ENCODE measurements around the gene TAP1. TPM values are rescaled to one million over a fixed set of nuclear protein-coding genes. Genes with fewer than 3 reads are reported as not detected.

The TAP1 gene
- polyA plus RNA-seq, 2 donors: 29.3 to 34.2 TPM

DNA sequence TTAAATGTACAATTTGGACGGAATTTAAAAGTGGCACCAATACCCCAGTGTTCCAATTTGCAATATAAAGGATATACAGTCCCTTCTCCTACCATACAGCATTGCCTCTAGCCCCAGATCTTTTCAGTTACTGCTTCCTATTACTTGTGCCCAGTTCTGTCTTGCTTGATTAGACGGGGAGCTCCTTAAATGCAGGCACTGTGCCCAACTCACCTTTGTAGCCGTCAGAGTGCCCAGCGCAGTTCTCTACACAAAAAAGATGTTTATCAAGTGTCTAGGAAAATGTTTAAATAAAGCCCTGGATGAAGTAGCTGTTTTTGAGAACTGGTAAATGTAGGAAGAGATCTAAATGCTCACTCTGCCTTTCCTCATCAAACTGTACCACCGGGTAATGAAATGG lies 22.6 kb downstream of the TAP1 start:
- no peak overlapping the region for H3K4me3 ChIP-seq (ENCODE audit: low read depth in 1 of 2, low read length in 2 of 2)
- no peaks in the 10 kb centered on the region for H3K9me3 ChIP-seq (ENCODE audit: control insufficient read depth in 2 of 2, insufficient read depth in 1 of 2, low read depth in 1 of 2, low read length in 1 of 2)
- 64 to 71% methylated on average over 5 of the region's 5 CpGs for WGBS, 2 donors
- H3K27me3 ChIP-seq (ENCODE audit: control insufficient read depth in 1 of 2, insufficient read depth in 2 of 2, low read length in 2 of 2): no peaks in the 10 kb centered on the region
- peaks cover 11 to 37% of the 10 kb centered on the region in 2 donors for H3K36me3 ChIP-seq (ENCODE audit: control insufficient read depth in 2 of 2, insufficient read depth in 2 of 2, low read length in 1 of 2)
- H3K4me1 ChIP-seq (ENCODE audit: control insufficient read depth in 2 of 2, insufficient read depth in 2 of 2, low read length in 1 of 2): no peaks in the 10 kb centered on the region
- H3K27ac ChIP-seq (ENCODE audit: low read depth in 2 of 2, low read length in 1 of 2): no peak overlapping the region

DNA sequence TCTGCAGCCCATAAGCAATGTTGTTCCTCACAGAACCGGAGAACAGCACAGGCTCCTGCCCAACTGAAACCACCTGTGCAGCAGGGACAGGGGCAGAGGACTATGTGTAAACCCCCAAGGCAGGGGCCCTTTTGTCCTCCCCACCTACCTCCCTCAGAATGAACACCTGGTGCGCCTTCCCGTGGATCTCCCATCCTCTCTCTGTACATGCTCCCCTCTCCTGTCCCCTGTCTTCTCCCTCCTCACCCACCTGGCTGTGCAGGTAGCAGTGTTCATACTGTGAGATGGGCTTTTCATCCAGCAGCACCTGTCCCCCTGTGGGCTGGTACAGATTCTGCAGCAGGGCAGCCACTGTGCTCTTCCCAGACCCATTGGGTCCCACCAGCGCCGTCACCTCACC lies 23.5 kb downstream of the TAP1 start:
- no peak overlapping the region for H3K4me3 ChIP-seq (ENCODE audit: low read depth in 1 of 2, low read length in 2 of 2)
- H3K27me3 ChIP-seq (ENCODE audit: control insufficient read depth in 1 of 2, insufficient read depth in 2 of 2, low read length in 2 of 2): no peaks in the 10 kb centered on the region
- H3K9me3 ChIP-seq (ENCODE audit: control insufficient read depth in 2 of 2, insufficient read depth in 1 of 2, low read depth in 1 of 2, low read length in 1 of 2): no peaks in the 10 kb centered on the region
- no peaks in the 10 kb centered on the region for H3K4me1 ChIP-seq (ENCODE audit: control insufficient read depth in 2 of 2, insufficient read depth in 2 of 2, low read length in 1 of 2)
- H3K27ac ChIP-seq (ENCODE audit: low read depth in 2 of 2, low read length in 1 of 2): no peak overlapping the region
- H3K36me3 ChIP-seq (ENCODE audit: control insufficient read depth in 2 of 2, insufficient read depth in 2 of 2, low read length in 1 of 2): peaks cover 11 to 30% of the 10 kb centered on the region in 2 donors
- WGBS, 2 donors: 97 to 100% methylated on average over 5 of the region's 5 CpGs

DNA sequence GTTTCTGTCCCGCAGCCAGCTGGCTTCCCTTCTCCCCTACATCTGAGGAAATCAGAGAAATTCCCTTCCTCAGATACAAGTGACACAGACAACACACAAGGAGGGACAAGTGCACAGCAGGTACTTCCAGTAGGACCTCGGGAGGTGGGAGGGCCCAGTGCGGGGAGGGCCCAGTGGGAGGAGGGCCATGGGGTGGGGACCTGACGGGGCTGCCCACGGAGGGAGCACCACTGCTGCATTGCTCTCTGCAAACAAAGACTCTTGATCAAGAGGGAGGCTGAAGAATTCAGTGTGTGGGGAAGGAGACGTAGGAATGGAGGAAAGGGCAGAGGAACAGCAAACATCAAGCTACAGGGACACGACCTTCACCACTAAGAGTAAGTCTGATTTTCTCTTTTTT lies 24.0 kb downstream of the TAP1 start:
- Histone ChIP-seq H3K4me1 (ENCODE audit: control insufficient read depth in 2 of 2, insufficient read depth in 2 of 2, low read length in 1 of 2) (no peaks in the 10 kb centered on the region), H3K27me3 (ENCODE audit: control insufficient read depth in 1 of 2, insufficient read depth in 2 of 2, low read length in 2 of 2) (no peaks in the 10 kb centered on the region), H3K27ac (ENCODE audit: low read depth in 2 of 2, low read length in 1 of 2) (no peak overlapping the region), H3K36me3 (ENCODE audit: control insufficient read depth in 2 of 2, insufficient read depth in 2 of 2, low read length in 1 of 2) (peaks cover 11 to 28% of the 10 kb centered on the region in 2 donors), H3K4me3 (ENCODE audit: low read depth in 1 of 2, low read length in 2 of 2) (no peak overlapping the region), H3K9me3 (ENCODE audit: control insufficient read depth in 2 of 2, insufficient read depth in 1 of 2, low read depth in 1 of 2, low read length in 1 of 2) (no peaks in the 10 kb centered on the region)
- 74 to 78% methylated on average over 7 of the region's 7 CpGs for WGBS, 2 donors

DNA sequence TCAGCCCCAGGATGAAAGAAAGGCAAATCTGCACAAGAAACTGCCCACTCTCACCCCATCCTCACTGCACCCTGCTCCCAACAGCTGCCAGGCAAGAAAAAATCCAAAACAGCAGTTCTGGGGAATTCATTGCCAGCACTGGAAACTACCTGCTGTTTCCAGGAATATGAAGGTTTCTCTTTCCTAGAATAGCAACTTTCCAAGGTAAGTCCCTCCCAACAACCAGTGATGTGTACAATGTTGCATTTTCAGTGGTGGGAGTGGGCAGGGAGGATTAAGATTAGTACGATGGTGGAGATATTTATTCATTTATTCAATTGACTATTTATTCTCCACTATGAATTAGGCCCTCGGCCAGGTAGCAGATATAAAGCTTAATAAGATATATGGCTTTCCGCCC lies 26.5 kb downstream of the TAP1 start:
- H3K36me3 ChIP-seq (ENCODE audit: control insufficient read depth in 2 of 2, insufficient read depth in 2 of 2, low read length in 1 of 2): peaks cover 11 to 21% of the 10 kb centered on the region in 2 donors
- no peak overlapping the region for H3K4me3 ChIP-seq (ENCODE audit: low read depth in 1 of 2, low read length in 2 of 2)
- WGBS, 2 donors: 68% methylated on average over 3 of the region's 3 CpGs
- no peaks in the 10 kb centered on the region for H3K9me3 ChIP-seq (ENCODE audit: control insufficient read depth in 2 of 2, insufficient read depth in 1 of 2, low read depth in 1 of 2, low read length in 1 of 2)
- no peak overlapping the region for H3K27ac ChIP-seq (ENCODE audit: low read depth in 2 of 2, low read length in 1 of 2)
- no peaks in the 10 kb centered on the region for H3K4me1 ChIP-seq (ENCODE audit: control insufficient read depth in 2 of 2, insufficient read depth in 2 of 2, low read length in 1 of 2)
- H3K27me3 ChIP-seq (ENCODE audit: control insufficient read depth in 1 of 2, insufficient read depth in 2 of 2, low read length in 2 of 2): no peaks in the 10 kb centered on the region

DNA sequence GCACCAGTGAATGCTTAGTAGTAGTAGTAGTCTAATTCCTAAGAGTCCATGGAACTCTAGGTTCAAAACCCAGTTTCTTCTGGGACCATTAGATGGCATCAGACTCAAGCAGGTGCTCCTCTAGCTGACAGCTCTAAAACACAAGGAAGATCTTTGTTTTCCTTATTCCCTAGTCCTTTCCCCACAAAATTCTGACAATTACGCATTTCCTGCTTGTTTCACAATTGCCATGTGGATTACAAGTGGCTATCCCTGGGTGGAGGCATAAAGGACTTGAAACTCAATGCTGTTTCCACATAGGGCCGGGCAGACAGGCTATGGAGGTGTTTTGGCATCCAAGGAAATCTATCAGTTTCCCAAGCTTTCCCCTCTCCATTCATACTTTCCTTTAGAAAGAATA lies 27.5 kb downstream of the TAP1 start:
- no peak overlapping the region for H3K27ac ChIP-seq (ENCODE audit: low read depth in 2 of 2, low read length in 1 of 2)
- 46 to 57% methylated on average over 2 of the region's 2 CpGs for WGBS, 2 donors

DNA sequence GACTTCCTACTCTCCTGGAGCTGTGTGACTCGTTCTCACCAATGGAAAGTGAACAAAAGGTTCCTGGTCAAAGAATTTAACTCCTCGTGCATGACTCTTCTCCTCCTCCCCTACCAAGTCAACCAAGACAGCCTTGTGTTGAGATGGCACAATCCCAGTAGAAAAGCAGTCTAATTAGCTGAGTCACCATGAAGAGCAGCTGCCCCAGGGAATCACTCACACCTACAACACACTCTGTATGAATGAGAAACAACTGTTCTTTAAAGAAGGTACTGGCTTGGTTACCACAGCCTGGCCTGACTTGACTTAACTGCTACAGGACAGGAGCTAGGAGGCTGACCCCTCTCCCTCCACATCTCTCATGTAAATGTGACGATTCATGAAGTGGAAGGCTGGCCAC lies 33.8 kb downstream of the TAP1 start:
- H3K27ac ChIP-seq (ENCODE audit: low read depth in 2 of 2, low read length in 1 of 2): peak overlapping the region; percentile 59 to 61
- H3K9me3 ChIP-seq (ENCODE audit: control insufficient read depth in 2 of 2, insufficient read depth in 1 of 2, low read depth in 1 of 2, low read length in 1 of 2): no peaks in the 10 kb centered on the region
- H3K4me1 ChIP-seq (ENCODE audit: control insufficient read depth in 2 of 2, insufficient read depth in 2 of 2, low read length in 1 of 2): peaks cover 0 to 8% of the 10 kb centered on the region in 2 donors
- no peak overlapping the region for H3K4me3 ChIP-seq (ENCODE audit: low read depth in 1 of 2, low read length in 2 of 2)
- 50 to 57% methylated on average over 3 of the region's 3 CpGs for WGBS, 2 donors
- H3K36me3 ChIP-seq (ENCODE audit: control insufficient read depth in 2 of 2, insufficient read depth in 2 of 2, low read length in 1 of 2): no peaks in the 10 kb centered on the region
- no peaks in the 10 kb centered on the region for H3K27me3 ChIP-seq (ENCODE audit: control insufficient read depth in 1 of 2, insufficient read depth in 2 of 2, low read length in 2 of 2)

More for the DNA sequence above, 27.5 kb downstream of the TAP1 start:
- Histone ChIP-seq H3K27me3 (ENCODE audit: control insufficient read depth in 1 of 2, insufficient read depth in 2 of 2, low read length in 2 of 2) (no peaks in the 10 kb centered on the region), H3K36me3 (ENCODE audit: control insufficient read depth in 2 of 2, insufficient read depth in 2 of 2, low read length in 1 of 2) (peaks cover 11 to 21% of the 10 kb centered on the region in 2 donors), H3K9me3 (ENCODE audit: control insufficient read depth in 2 of 2, insufficient read depth in 1 of 2, low read depth in 1 of 2, low read length in 1 of 2) (no peaks in the 10 kb centered on the region), H3K4me1 (ENCODE audit: control insufficient read depth in 2 of 2, insufficient read depth in 2 of 2, low read length in 1 of 2) (no peaks in the 10 kb centered on the region), H3K4me3 (ENCODE audit: low read depth in 1 of 2, low read length in 2 of 2) (no peak overlapping the region)

DNA sequence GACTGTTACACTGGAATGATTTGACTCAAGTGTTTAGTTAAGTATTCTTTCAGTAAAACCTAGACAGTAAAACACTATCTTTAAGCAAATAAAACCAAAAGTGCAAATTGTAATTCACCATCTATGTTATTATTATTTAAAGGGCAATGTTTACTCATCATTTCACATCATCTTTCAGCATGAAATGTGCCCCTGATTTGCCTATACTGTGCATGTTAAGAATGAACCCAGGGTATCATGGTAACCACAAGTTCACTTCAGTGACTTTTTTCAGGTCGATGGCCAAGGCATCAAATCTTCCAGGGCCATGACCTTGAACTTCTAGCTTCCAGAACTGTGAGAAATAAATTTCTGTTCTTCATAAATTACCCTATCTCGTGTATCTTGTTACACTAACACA lies 34.6 kb downstream of the TAP1 start:
- Histone ChIP-seq H3K4me1 (ENCODE audit: control insufficient read depth in 2 of 2, insufficient read depth in 2 of 2, low read length in 1 of 2) (peaks cover 0 to 8% of the 10 kb centered on the region in 2 donors), H3K27ac (ENCODE audit: low read depth in 2 of 2, low read length in 1 of 2) (no peak overlapping the region), H3K36me3 (ENCODE audit: control insufficient read depth in 2 of 2, insufficient read depth in 2 of 2, low read length in 1 of 2) (no peaks in the 10 kb centered on the region), H3K27me3 (ENCODE audit: control insufficient read depth in 1 of 2, insufficient read depth in 2 of 2, low read length in 2 of 2) (no peaks in the 10 kb centered on the region), H3K4me3 (ENCODE audit: low read depth in 1 of 2, low read length in 2 of 2) (no peak overlapping the region), H3K9me3 (ENCODE audit: control insufficient read depth in 2 of 2, insufficient read depth in 1 of 2, low read depth in 1 of 2, low read length in 1 of 2) (no peaks in the 10 kb centered on the region)
- WGBS, 2 donors: 77 to 79% methylated on average over 2 of the region's 2 CpGs

DNA sequence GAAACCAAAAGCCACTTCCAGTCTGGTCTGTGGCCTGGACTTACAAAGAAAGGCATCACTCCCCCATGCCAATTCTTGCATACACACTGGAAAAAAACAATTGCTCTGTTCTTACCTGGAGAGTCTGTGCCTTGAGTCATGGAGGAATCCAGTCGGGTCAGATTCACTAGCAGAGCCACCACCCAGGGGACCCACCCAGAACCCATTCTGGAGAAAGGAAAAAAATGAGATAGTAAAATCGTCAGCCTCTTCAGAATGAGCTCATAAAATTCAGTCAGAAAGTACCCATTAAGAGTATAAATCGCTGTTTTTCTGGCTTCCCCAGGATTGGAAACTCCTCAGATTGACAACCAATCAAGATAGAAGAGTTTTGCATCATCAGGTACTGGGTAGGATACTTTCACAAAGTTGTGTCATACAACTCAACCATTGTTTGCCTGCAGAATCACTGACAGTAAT lies 36.7 kb downstream of the TAP1 start, which contains the start of gene HLA-DOB:
TSS of gene HLA-DOB (minus strand) at position 257 of the 459 bp plus-strand sequence. CDS start at position 206, 51 bp downstream.
- Histone ChIP-seq H3K27me3 (ENCODE audit: control insufficient read depth in 1 of 2, insufficient read depth in 2 of 2, low read length in 2 of 2) (no peaks in the 10 kb centered on the region), H3K4me1 (ENCODE audit: control insufficient read depth in 2 of 2, insufficient read depth in 2 of 2, low read length in 1 of 2) (peaks cover 0 to 8% of the 10 kb centered on the region in 2 donors), H3K27ac (ENCODE audit: low read depth in 2 of 2, low read length in 1 of 2) (peak within 1 kb of the TSS; percentile 82 to 91), H3K36me3 (ENCODE audit: control insufficient read depth in 2 of 2, insufficient read depth in 2 of 2, low read length in 1 of 2) (no peaks in the 10 kb centered on the region), H3K9me3 (ENCODE audit: control insufficient read depth in 2 of 2, insufficient read depth in 1 of 2, low read depth in 1 of 2, low read length in 1 of 2) (no peaks in the 10 kb centered on the region), H3K4me3 (ENCODE audit: low read depth in 1 of 2, low read length in 2 of 2) (no peak within 1 kb of the TSS)
- 37 to 43% methylated on average over 3 of the region's 3 CpGs for WGBS, 2 donors

DNA sequence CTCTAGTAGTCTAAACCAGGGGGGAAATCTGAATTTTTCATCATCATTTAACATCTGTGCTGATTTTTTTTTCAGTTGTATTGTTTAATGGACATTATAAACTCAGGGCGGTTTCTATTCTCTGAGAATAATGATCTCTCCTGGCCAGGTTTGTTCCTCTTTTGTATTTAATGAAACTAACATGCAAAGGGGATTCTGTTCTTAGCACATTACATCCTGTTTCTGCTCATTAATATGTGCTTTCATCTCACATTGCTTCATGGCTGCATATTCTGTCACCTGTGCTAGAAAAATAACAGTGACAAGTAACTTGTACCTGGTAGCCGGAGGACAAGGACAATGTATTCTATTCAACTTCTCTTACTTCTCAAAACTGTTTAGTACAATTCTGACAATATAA lies 37.5 kb downstream of the TAP1 start:
- WGBS, 2 donors: 80 to 87% methylated on average over 2 of the region's 2 CpGs
- Histone ChIP-seq H3K4me3 (ENCODE audit: low read depth in 1 of 2, low read length in 2 of 2) (no peak overlapping the region), H3K27ac (ENCODE audit: low read depth in 2 of 2, low read length in 1 of 2) (peak overlapping the region in 1 of 2 donors; percentile 91)

DNA sequence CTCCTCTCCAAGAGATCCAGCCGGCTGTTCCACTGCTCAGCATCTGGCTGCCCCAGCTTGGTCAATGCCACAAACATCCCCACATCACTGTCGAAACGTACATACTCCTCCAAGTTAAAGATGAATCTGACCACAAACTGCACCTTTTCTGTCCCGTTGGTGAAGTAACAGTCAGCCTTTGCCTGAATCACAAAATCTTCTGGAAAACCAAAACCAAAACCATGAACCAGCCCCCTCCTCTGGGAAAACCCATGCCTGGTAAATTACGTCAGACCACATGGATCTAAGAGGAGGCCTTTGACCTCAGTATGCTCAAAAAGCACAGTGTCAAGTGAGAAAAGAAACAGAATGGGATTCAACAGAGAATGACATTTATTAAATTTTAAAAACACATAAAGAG lies 38.4 kb downstream of the TAP1 start:
- H3K4me1 ChIP-seq (ENCODE audit: control insufficient read depth in 2 of 2, insufficient read depth in 2 of 2, low read length in 1 of 2): peaks cover 0 to 6% of the 10 kb centered on the region in 2 donors
- no peak overlapping the region for H3K27ac ChIP-seq (ENCODE audit: low read depth in 2 of 2, low read length in 1 of 2)
- H3K36me3 ChIP-seq (ENCODE audit: control insufficient read depth in 2 of 2, insufficient read depth in 2 of 2, low read length in 1 of 2): no peaks in the 10 kb centered on the region
- 76 to 82% methylated on average over 5 of the region's 5 CpGs for WGBS, 2 donors
- H3K27me3 ChIP-seq (ENCODE audit: control insufficient read depth in 1 of 2, insufficient read depth in 2 of 2, low read length in 2 of 2): no peaks in the 10 kb centered on the region
- H3K4me3 ChIP-seq (ENCODE audit: low read depth in 1 of 2, low read length in 2 of 2): no peak overlapping the region
- no peaks in the 10 kb centered on the region for H3K9me3 ChIP-seq (ENCODE audit: control insufficient read depth in 2 of 2, insufficient read depth in 1 of 2, low read depth in 1 of 2, low read length in 1 of 2)

More for the DNA sequence above, 37.5 kb downstream of the TAP1 start:
- no peaks in the 10 kb centered on the region for H3K27me3 ChIP-seq (ENCODE audit: control insufficient read depth in 1 of 2, insufficient read depth in 2 of 2, low read length in 2 of 2)
- H3K4me1 ChIP-seq (ENCODE audit: control insufficient read depth in 2 of 2, insufficient read depth in 2 of 2, low read length in 1 of 2): peaks cover 0 to 8% of the 10 kb centered on the region in 2 donors
- no peaks in the 10 kb centered on the region for H3K36me3 ChIP-seq (ENCODE audit: control insufficient read depth in 2 of 2, insufficient read depth in 2 of 2, low read length in 1 of 2)
- no peaks in the 10 kb centered on the region for H3K9me3 ChIP-seq (ENCODE audit: control insufficient read depth in 2 of 2, insufficient read depth in 1 of 2, low read depth in 1 of 2, low read length in 1 of 2)

Measured in esophagus (tissue), 2 donors.